GM19025 (cell line): ENCODE results near the gene SEMA6D.
A peak's percentile ranks its signal among the peaks of the same experiment; 100 is the strongest.

ENCODE experiments used
- ATAC-seq: cut with Tn5 transposase; IDR thresholded peaks from one replicate; pipeline ENCODE4 v1.9.1; 2021; ENCODE audit warnings: mild to moderate bottlenecking, low read depth, moderate library complexity; ENCODE audit not compliant: unreplicated experiment

Gene SEMA6D

DNA sequence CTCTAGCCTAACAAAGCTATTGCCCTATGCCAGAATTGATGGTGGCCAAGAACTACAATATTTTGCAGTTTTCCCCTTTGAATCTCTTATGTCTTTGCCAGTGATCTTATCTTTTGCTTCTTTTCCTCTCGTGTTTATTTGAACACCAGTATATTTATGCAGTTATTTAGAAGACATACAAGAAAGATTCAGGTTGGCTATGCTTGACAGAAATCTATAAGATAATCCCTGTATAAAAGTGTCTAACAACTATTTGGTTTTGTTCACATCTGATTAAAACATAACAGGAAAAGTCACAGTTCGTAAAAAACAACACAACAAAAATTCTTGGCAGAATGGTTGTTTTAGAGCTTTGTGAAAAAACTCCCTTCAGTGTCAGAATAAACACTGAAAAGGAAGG lies 63.7 kb downstream of the SEMA6D start:
- no peak for ATAC-seq

DNA sequence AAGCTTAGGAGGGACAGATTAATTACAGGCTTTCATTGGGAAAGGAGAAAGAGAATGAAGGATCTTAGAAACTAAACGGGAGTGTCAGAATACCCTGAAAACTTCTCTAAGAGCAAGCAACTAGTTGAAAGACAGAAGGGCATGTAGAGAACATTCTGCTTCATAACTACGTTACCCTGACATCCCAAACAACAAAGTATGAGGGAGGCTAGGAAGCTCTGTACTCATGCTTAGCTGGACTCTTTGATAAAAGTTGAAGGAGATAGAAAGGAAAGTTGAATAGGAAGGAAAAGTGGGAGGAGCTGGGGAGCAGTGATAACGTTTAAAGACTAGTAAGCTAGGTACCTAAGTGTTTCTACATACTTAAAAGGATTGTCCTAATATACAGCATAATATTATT lies 64.2 kb downstream of the SEMA6D start:
- ATAC-seq, result no peak

DNA sequence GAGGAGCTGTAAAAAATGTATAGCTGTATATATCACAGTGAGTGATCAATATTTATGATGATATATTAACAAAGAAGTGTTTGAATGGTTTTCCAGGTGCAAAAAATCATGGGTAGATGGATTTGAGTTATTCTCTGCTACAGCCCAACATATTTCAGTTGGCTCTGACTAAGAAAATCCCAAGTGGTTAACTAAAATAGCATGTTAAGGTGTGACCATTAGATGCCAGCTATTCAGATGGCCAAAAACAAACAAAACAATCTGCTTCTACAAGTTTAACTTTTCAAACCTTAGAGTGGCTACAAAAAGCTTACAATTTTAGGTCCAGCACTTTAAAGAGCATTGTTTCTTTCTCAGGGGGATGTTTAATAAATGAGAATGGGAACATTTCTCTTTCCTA lies 67.5 kb downstream of the SEMA6D start:
- ATAC-seq, result no peak

DNA sequence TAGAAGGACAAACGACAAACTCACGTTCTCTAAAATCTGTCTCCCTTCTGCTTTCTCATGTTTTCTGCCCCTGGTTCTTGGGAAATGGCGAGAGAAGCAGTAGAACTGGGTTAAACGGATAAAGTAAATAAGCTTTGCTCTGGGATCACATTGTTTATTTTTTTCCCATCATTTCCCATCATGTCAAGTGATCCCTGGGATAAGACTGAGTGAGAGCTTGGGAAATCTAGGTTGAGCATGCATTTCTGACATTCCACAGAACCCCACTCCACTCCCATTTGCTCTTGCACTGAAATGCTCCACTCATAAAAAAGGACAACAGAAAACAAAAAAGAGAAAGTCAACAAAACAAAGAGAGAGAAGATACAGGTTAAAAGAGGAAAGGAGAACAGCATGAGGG lies 69.1 kb downstream of the SEMA6D start:
- ATAC-seq, result no peak

DNA sequence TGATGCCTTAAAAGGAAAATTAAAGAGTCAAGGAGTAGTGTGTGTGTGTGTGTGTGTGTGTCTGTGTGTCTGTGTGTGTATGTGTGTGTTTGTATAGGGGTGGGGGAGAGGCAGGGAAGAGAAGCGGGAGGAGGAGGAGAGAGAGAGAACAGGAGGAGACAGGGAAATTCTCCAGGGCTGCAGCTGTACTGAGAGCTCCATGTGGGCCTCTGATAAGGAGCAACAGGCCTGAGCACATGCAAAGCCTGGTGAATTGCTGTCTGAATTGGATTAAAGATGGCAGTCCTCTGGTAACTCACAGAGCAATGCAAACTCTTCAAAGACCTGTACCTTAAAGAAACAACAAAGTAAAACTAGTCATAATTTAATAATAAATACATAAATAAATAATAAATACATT lies 70.6 kb downstream of the SEMA6D start:
- ATAC-seq, result no peak

DNA sequence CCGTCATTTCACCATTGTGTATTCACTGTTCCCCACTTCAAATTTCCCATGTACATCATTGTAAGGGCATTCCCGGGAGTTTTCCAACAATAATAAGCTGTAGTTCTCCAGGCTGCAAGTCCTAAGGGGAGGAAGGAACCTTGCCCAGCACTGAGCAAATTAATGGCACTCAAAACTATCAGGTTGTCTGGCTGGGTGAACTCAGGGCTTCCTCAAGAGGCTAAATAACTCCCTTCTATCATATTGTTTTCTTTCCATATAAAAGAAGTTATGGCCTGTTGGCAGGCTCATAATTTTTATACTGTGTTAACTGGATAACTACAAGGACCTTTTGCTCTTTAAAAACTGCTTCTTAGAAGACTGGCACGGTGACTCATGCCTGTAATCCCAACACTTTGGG lies 71.4 kb downstream of the SEMA6D start:
- no peak for ATAC-seq

DNA sequence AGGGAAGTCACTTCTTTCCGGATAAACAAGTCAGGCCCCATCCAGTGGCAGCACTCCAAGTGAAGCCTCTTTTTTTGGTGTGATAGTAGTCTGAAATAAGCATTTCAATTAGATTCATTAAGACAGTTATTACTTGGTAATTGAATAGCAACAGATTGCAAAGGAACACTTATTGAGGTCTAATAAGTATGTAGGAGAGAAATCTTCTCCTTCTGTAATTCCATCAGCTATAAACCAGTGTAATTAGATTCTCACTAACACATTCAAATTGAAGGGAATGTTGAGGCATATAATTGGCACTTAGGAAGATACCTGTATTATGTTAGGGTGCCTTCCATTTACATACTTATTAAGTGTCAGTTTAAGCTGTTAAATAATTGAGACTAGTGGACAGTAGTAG lies 73.9 kb downstream of the SEMA6D start:
- ATAC-seq, result no peak

DNA sequence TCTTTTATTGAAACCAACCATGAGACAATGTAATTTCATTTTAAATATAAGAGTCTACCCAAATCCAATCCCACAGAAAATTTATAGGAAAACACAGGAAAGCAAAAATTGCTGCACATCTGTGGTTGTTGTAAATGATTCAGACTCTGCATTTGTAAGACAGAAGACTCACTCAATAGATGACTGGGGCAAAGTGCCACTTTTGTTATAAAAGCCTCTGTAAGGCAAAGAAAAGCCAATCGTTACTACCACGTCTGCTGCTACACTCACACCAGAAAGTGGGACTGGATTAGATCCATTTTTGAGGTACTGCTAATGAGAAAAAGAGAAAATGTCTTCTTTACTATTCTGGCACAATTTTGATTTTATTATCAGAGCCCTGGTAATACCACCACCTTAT lies 74.9 kb downstream of the SEMA6D start:
- no peak for ATAC-seq

DNA sequence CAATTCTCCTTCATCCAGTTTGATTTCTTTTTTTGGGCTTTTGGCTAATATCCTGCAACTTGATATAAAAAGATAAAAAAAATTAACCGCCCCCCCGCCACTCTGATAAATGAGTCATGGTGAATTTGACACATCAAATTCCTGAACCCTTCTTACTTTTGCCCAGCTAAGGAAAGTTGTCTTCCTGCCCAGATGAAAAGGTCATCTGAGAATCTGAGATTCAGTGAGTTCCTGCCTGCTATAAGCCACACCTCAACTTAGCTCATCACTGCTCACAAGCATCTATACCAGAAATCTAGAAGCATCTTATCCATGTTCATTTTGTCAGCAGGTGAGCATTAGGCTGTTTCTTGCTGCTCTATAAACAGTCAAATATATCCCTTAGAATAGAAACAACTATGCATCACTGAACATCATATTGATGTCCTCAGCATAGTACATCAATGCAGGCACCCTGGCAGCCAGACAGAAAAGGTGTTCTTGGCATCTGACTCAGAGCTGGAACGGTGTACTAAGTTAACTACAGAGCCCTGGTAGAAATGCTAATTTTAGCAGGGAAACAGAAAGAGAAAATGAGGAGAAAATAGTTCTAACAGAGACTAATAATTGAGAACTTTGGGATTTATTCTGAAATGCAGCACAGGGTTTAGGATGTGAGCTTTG lies 77.1 kb downstream of the SEMA6D start:
- ATAC-seq, result no peak

DNA sequence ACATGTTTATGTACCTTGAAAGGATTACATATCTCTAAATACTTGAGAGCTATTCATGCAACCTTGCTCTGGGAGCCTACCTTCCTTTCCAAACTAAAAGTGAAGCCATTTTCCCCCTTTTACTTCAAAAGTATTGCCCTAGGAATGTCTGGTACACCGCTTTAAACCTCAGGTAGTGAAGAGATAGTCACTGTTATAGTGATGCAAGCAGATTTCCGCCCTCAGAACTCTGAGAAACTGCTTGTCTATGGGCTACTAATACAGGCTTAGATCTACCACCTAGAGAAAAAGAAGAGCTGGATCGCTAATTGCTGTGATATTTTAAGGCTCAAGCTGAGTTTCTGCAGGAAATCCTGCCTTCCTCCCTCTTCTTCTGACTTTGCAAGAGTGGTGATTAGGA lies 78.6 kb downstream of the SEMA6D start:
- ATAC-seq, result no peak

DNA sequence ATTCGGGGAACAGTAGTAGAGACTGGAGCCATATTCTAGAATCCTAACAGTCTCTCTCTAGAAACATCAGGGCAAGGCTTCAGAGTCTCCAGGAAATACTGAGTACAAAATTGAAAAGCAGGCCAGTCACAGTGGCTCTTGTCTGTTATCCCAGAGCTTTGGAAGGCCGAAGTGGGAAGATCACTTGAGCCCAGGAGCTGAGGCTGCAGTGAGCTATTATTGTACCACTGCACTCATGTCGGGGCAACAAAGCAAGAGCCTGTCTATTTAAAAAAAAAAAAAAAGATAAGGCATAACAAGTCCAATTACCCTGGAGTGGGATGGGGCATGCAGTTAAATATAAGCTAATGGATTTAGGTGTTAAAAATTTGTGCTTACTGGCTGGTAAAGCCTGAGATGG lies 79.0 kb downstream of the SEMA6D start:
- no peak for ATAC-seq

DNA sequence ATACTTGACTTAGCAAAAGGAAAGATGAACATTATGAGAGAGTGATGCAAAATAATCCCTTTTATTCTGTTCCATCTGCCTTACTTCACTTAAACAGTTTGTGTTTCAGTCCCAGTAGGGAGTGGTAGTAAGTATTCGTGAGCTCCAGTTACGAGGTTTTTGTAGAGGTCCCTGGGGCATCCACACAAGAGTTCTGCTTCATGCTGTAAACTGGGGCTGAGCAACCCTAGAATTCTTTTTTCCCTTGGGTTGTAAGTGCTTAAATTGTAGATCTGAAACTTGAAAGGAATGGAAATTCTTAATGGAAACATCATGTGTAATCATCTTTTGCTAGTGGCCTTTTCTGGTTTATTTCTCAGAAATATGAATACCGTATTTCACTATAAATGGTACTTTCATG lies 79.5 kb downstream of the SEMA6D start:
- no peak for ATAC-seq

DNA sequence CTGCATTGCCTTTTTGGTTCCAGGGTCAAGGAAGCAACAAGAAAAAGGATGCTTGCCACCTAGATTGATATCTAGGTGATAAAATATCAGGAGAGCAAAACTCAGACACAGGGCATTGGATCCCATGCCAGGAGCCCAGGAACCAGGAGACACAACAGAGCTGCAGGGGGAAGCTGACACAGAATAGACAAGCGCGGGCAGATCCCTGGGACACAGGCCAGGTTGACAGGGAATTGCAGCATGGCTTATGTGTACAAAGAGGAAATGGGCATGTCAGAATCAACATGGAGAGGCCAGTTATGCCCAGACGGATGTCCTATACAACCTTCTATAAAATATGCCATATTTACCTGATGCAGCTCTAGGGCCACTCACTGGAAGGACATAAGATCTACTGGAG lies 84.2 kb downstream of the SEMA6D start:
- ATAC-seq, result no peak

DNA sequence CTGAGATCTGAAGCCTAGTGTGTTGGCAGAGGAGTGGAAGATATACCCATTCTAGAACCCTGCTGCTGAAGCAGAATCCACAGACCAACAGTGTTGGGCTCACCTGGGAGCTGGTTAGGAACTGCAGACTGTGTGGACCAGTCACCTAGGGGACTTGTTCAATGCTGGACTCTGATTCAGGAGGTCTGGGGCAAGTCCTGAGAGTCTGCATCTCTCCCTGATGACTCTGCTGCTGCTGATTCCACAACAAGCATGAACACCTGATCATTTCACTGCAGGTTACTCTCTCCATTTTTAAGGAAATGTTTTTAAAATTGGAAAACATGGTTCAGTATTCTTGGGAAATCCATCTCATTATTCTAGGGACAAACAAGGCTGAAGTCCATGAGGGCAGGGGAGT lies 84.9 kb downstream of the SEMA6D start:
- no peak for ATAC-seq

DNA sequence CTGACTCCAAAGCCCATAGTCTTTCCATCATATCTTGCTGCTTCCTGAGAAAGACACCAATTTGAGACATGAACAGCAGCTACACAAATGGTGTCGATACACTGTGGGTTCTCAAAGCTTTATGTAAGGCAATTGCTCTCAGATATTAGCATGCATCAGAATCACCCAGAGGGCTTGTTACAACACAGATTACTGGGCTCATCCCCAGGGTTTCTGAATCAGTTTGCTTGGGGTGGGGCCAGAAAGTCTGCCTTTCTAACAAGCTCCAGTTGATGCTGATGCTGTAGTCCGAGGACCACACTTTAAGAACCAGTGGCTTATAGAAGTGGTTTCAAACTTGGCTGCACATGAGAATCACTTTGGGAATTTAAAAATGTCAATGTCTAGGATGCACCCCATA lies 86.5 kb downstream of the SEMA6D start:
- ATAC-seq, result no peak

DNA sequence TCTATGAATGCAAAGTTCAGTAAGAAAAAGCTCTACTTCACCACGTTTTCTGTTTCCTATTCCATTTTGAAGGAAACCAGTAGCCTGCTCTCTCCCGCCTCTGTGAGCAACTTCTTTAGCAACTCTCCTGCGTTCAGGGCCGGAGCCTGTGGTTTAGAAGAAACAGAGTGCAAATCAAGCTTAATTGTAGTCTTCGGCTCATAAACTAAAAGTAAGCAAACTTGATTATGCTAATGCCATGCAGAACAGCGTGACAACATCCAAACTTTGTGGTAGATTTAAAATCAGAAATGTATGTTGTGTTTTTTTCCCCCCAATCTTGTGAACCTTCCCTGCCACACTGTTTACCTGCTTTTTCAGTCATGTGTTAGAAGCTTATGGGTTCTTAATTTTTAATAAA lies 87.4 kb downstream of the SEMA6D start:
- no peak for ATAC-seq

DNA sequence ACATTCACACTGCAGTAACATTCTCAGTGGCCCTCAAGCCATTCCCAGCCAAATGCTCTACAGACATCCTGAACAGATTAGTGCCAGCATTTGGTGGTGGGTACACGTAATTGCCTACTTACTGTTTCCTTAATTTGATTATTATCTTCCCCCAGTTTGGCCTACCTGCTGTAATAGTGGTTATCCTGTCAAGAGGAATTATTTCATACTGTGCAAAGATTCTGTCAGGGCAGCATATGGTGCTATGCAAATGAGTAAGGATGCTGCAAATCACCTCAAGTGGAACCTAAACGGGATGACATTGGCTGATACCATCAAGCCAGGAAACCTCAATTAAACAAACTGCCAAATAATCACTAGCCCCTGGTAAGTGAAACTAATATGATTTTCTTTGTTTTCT lies 88.7 kb downstream of the SEMA6D start:
- ATAC-seq, result no peak

DNA sequence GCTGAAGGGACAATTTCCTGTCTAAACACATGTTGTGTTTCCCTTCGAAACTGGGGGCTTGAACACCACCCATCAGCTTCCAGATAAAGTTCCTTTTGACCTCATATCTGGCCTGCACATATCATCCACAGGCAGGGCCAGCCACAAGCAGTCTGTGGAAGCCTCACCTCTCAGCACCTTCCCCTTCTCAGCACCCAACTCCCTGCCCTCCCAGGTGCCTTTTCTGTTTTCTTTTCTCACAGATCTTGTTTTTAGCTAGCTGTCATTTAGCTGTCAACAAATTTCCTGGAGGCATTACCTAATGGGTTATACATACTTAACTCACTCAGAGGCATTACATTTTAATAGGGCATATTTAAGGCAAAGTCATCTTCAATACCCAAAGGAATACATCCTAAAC lies 93.9 kb downstream of the SEMA6D start:
- no peak for ATAC-seq

DNA sequence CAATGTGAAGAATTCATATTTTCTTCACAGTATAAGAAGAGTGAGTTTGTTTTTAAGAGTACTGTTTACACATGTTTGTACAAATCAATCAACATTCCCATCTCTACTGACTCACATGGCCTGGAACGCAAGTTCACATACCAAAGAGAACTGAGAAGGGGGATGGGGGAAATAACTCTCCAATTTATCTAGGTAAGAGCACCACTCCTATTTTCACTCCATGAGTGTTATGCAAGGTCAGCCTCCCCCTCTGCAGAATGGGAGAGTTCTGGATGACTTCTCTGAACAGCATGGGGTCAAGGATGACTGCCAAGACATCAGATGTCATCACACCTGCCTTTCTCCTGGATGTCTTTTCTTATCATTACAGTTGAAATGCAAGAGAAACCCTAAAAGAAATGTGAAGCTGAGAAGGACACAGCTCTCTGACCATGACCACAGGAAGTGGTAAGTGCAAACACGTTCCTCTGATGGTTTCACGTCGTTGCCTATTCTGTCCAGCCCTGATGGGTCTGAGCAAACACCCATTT lies 95.2 kb downstream of the SEMA6D start:
- ATAC-seq, result peak; percentile 35

DNA sequence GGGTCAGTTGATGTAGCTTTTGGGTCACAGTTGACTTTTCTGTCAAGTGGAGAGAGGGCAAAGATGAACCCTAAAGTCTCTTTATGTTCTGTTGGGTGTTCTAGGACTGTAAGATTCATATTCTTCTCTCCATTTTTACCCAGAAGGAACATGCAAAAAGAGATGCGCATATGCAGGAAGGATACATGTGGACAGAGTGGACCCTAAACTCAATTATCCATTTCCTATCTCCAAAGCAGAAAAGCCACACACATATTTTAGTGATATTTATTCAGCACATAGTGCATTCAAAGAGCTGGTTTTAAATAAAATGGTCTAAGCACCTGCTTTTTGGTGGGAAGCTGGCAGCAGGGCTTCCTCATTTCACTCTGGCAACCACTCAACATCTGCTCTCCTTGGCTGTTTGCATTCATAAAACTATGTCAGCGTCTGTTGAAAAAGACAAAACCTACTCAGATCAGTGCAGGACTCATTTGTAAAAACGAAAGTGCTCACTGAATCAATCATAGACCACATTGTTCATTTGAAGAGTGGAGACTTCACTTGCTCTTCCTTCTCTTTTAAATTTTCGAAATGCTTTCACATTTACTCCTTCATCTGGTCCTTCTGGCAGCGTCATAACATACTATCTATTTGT lies 96.6 kb downstream of the SEMA6D start:
- ATAC-seq, result peak; percentile 90

DNA sequence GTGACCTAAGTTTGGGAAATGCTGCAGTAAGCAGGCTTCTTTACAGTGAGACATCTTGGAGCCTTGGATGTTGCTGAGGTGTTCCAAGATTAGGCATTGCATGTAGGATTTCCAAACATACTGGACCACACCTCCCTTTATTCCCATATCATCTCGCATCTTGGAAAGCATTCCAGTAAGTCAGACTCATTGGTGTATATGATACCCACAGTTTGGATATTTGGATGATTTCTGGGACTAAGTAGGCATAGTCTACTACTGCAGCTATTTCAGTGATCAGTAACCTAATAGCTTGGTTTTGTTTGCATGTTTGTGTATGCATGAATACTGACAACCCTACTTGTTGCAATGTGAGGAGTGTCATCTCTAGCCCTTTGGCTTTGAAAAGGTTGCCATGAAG lies 97.3 kb downstream of the SEMA6D start:
- no peak for ATAC-seq

DNA sequence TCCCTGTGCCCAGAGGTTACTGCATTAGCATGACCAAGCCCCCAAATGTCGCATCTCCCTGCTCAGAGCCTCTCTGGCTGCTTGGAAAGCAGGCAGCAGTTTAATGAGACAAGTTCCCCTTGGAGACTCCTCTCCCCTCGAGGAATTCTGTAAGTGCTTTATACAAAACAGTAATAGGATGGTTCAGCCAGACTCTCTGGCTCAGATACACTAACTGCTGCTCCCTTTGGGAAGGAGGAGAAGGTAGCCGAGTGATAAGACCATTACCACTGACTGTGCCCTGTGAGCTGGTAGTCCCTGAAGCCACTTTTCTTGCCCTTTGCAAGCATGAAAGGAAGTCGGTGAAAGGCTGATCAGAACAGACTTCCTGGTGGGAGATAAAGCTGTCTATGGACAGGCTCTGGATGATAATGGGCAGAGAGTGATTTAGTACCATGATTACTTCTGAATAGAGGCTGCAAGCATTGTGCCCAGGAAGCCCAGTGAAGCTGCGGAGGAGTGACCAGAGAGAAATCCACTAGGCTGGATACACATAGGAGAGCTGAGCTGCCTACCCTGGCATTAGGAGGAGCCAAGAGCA lies 100.8 kb downstream of the SEMA6D start:
- ATAC-seq, result no peak
